Activated CD4-positive, alpha-beta T cell treated with anti-CD3 and anti-CD28 coated beads for 48 hours (primary cell): ENCODE data around the gene RNASEH1.
"Not testable (repeated sequence)": the region's sequence is repeated elsewhere in the genome, so short reads cannot be mapped to it uniquely, and the experiment has no call there.

ENCODE experiments used
- DNase-seq: peaks from one replicate; pipeline ENCODE4 v3.0.0-alpha.2; 2020

Gene RNASEH1

GRCh38 chr2:3517948-3518495, 40.1 kb downstream of the RNASEH1 start:
- DNase-seq, result no peak

DNA sequence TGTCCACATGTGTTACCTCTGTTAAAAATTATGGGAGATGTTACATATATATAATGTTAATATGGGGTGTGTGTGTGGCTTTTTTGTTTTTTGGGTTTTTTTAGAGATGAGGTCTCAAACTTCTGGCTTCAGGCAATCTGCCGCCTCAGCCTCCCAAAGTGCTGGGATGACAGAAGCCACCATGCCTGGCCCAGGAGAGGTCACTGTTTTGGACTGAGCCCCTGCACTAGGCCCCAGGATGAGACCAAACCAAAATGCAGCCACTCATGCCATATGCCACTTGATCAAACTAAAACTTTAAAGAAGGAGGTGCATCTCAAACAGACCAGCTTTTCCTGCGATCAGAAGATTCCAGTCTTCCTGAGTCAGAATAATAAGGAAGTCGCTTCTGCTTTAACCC, 41.3 kb downstream of the RNASEH1 start:
- no peak for DNase-seq

DNA sequence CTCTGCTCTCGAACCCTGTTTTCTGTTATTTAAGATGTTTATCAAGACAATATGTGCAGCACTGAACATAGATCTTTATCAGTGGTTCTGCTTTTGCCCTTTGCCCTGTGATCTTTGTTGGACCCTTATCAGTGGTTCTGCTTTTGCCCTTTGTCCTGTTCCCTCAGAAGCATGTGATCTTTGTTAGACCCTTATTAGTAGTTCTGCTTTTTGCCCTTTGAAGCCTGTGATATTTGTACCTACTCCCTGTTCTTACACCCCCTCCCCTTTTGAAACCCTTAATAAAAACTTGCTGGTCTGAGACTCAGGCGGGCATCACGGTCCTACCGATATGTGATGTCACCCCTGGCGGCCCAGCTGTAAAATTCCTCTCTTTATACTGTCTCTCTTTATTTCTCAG, 42.7 kb downstream of the RNASEH1 start:
- not testable (repeated sequence) for DNase-seq

- no peak for DNase-seq
Observed at GRCh38 chr2:3513026-3513810, 44.9 kb downstream of the RNASEH1 start.

- DNase-seq, result no peak
Observed at GRCh38 chr2:3512086-3512485, 46.0 kb downstream of the RNASEH1 start.

DNA sequence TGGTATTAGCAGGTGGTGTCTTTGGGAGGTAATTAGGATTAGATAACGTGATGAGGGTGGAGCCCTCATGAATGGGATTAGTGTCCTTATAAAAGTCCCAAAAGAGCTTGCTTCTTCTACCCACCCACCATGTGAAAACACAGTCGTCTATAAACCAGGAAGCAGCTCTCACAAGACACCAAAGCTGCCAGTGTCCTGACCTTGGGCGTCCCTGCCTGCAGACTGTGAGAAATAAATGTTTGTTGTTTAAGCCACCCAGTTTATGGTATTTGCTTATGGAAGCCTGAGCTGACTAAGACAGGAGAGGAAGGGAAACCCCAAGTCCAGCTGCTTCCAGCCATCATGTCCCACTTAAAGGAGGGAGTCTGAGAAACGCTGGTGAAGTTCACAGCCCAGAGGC, 52.4 kb downstream of the RNASEH1 start:
- no peak for DNase-seq

DNA sequence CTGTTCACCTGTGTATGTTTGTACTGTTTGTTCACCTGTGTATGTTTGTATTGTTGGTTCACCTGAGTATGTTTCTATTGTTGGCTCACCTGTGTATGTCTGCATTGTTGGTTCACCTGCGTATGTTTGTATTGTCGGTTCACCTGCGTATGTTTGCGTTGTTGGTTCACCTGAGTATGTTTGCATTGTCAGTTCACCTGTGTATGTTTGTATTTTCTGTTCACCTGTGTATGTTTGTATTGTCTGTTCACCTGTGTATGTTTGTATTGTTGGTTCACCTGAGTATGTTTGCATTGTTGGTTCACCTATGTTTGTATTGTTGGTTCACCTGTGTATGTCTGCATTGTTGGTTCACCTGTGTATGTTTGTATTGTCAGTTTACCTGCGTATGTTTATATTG, 53.4 kb downstream of the RNASEH1 start:
- DNase-seq, result no peak

- no peak for DNase-seq
Observed at GRCh38 chr2:3503483-3503882, 54.6 kb downstream of the RNASEH1 start.

DNA sequence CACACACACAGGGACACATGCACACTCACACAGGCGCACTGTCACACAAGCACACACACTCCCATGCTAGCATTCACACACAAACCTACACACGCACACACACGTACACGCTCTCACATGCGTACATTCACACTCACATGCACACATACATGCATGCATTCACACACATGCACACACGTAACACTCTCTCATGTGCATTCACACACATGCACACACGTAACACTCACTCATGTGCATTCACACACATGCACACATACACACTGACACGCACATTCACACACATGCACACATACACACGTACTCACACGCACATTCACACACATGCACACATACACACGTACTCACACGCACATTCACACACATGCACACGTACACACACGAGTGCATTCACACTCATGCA, 55.1 kb downstream of the RNASEH1 start:
- DNase-seq, result no peak

DNA sequence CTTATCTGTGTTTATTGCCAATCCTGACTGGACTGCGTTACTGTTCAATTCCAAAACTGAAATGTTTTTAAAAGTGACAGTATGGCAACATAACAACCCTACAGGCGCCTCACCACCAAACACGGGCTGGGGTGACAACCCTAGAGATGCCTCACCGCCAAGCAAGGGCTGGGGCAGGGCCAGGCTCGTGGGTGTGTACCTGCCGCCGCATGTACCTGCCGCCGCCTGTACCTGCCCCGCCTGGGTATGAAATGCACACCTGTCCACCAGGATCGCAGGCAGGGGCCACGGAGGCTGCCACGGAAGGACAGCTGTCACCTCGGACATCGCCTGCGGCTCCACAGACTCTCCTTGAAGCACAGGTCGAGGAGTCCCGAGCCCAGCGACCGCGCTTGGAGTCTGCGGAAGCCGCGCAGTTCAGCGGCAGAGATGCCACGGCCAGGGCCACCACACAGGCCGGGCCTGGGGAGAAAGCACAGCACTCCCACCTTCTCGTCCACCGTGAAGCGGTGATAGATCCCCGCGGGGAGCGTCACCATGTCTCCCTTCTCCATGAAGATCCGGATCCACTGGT, 57.7 kb downstream of the RNASEH1 start:
- no peak for DNase-seq

DNA sequence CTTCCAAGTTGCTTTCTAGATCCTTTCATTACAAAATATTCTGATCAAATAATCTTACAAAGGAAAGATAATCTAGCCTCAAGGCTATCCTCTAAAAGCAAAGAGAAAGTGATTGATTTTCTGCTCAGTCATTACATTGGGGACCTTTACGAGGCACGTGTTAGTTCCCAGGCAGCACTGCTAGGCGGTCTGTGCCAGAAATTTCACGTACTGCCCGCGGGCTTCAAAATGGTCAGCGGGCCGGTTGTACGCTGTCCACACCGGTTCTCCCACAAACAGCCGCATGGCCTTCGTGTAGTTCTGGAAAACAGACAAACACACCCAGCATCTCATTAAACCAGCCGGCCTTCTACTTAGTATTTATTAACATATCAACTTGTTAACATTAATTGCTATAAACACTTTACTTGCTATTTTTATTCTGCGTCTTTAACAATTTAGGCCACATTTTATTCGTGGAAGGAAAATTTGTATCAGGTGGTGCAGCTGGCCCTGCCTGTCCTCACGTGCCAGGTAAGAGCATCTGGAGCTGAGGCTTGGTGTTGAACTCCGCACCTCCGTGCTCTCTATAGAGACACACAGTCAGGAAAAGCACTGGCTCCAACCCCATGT, 59.2 kb downstream of the RNASEH1 start:
- no peak for DNase-seq

- not testable (repeated sequence) for DNase-seq
Observed at GRCh38 chr2:3496708-3497080, 61.4 kb downstream of the RNASEH1 start.
